SK-MEL-5 (cell line): ENCODE results near the gene GLT1D1. TPM values are rescaled to one million over a fixed set of nuclear protein-coding genes. Genes with fewer than 3 reads are reported as not detected.

Experiments used
- DNase-seq: peaks from one replicate; pipeline ENCODE4 v3.0.0-alpha.2; 2016; ENCODE audit warnings: low read depth, low spot score
- in situ Hi-C: cut with HindIII; loops from 2 replicates; pipeline ENCODE4 v1.10.0; 2016; ENCODE audit warnings: low sequenced_read_pairs, high pct_unique_total_duplicates, low pct_unique_long_range_greater_than_20kb
- total RNA-seq: library from RNA; depleted of rRNA; stranded (reverse); fragments of >200 nt; shearing (Covaris generic); gene quantifications from 2 replicates; pipeline ENCODE4 v1.2.3, GENCODE V29; 2014

The GLT1D1 gene
- total RNA-seq, 1 experiment from 2014 or later: 0.05 TPM

DNA sequence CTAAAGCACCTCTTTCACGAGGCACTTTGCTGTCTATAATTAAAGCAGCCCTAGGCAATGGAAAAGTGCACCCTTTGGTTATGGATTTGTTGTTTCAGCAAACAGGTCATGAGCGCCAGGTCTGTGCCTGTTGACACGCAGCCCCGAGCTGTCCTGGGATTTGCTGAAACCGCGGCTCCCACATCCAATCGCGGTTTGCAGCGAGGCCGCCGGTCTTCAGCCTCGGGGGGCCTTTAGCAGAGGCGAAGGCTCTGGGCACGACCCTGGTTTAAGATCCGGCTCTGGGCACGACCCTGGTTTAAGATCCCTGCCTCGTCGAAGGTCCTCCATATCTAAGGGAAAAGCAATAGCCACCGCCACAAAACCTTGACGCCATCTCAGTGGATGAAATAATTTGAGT lies 79.2 kb downstream of the GLT1D1 start:
- no peak for DNase-seq
- in situ Hi-C loops: no loop called here

DNA sequence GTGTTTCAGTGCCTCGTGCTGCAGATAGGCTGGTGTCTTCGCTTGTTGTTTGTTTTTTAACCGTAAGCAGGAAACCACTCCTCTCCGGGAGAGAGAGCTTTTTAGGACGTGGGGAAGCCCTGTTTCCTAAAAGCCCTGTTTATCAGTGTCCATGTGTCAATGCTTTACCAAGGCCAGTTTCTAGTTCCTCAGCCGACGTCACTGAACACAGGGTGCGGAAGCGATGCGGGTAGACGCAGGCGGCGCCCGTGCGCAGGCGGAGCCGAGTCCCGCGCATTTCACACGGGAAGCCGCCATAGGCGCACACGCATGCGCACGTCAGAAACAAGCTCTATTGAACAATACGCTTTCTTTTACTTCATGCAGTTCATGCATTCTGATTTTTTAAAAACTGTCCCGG lies 79.8 kb downstream of the GLT1D1 start:
- no peak for DNase-seq
- in situ Hi-C loops: no loop called here

DNA sequence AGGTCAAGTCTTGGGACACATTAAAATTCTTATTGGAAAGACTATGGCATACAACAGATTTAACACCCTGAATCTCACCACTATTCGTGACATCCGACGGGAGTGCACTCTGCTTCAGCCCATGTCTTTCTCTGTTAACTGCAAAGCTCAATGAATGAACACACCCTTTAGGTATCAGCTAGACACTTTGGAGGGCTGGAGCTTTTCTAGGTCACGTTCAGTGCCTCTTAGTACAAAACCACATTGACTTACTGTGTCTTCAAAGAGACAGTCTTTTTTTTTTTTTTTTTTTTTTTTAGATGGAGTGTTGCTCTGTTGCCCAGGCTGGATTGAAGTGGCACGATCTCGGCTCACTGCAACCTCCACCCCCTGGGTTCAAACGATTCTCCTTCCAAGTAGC lies 80.6 kb downstream of the GLT1D1 start:
- in situ Hi-C loops: no loop called here
- DNase-seq: no peak

DNA sequence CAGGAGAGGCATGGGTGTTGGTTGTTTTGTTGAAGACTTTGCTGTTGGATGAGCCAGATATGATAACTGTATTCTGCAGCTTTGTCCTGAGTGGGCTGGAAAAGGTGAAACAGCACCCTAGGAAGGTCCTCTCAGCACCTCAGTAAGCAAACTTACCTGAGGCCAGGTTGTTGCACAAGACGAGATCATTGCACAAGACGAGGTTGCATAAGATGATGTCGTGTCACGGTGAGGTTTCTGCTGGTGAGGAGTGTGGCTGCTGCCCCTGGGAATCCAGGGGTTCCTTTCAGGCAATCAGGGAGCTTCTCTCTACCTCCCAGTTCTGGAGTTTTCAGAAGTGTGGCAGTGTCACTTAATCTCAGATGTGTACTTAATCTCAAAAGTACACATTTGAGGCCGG lies 85.6 kb downstream of the GLT1D1 start:
- in situ Hi-C loops: no loop called here

DNA sequence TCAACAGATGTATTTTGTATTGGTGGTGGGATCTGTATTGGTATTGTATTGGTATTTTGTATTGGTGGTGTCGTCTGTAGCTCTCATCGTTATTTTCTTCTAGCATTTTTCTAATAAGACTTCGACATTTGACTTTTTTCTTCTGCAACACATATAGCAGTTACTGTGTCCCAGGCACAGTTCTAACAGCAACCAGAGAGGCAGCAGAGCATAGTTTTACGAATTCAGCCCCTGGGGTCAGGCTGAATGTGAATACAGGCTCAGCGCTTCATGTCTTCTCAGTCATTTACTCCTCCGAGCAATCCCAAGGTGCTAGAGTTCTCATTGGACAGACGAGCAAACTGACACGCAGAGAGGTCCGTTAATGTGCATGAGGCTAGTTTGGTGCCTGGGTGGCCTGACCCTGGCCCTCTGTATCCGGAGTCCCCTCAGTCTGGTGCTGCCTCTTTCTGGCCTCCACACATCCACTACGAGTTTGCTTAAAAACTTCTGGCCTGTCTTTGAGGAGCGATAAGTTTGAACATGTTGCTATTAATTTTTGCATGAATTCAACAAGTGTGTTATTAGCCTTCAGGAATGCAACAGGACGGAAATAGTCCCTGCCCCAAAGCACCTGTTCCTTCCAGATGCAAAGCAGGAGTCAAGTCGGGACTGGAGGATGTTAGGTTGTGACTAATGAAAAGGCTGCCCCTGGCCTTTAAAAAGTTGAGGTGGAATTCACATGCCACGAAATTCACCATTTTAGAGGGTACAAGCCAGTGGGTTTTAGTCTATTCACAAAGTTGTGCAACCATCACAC lies 87.0 kb downstream of the GLT1D1 start:
- in situ Hi-C loops: no loop called here
- DNase-seq: no peak

More for the DNA sequence above, 85.6 kb downstream of the GLT1D1 start:
- DNase-seq: no peak

DNA sequence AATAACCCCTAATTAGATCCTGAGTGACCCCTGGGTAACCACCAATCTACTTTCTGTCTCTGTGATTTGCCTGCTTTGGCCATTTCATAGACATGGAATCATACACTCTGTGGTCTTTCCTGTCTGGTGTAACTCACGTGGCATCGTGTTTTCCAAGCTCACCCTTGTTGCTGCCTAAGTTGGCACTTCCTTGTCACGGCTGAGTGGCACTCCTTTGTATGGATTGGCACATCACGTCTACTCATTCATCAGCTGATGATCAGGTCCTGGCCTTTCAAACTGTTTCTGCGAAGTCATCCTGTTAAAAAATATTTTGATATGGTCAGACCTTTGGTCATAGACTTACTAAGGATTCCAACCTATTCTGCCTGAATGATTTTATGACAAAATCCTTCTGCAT lies 87.7 kb downstream of the GLT1D1 start:
- DNase-seq: peak; percentile 19
- in situ Hi-C loops: no loop called here

DNA sequence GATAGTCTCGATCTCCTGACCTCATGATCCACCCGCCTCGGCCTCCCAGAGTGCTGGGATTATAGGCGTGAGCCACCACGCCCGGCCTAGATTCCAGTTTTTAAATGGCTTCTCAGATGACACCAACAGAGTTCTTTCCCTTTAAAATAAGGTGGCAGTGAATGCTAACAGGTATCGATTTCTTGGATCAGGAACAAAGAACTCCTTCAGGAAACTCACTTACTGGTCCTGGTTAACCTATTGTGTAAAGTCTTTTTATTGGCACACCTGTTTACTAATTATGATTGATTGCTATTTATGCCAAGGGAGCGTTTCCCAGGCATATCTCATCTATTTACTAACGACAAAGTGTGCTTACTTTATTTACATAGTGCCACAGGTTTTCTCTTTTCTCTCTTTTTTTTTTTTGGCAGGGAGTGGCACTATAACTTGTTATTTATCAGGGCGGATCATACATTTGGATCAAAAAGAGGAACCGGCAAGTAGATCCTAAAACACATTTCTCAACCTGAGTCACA lies 89.7 kb downstream of the GLT1D1 start:
- DNase-seq: no peak
- in situ Hi-C loops: no loop called here

DNA sequence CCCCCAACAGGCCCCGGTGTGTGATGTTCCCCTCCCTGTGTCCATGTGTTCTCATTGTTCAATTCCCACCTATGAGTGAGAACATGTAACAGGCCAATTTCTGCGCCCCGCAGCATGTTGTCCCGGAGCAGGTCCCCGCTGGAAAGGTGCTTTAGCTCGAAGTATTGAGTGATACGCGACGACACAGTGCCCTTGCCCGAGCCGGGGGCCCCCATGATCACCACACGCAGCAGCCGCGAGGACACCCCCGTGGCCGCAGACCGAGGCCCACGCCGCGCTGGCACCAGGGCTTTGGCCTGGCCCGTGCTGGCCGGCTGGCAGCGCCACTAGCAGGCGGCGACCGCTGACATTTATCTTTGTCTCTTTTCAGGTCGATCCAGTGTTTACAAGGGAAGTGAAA lies 91.7 kb downstream of the GLT1D1 start:
- in situ Hi-C loops: no loop called here
- no peak for DNase-seq

DNA sequence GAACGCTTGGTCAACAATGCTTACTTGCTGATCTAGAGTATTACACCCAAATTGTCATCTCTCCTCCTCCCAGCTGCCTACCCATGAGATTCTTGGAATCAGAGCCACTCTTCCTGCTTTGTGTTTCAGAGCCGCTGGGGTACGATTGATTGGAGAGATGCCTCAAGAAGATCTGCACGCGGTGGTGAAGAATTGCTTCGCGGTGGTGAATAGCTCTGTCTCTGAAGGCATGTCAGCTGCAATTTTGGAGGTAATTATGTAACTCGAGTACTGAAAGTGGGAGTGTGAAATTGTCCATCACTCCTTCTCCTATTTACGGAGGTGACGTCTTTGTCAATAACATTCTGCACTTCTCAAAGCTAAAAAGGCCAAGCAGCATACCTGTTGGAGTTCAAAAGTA lies 93.9 kb downstream of the GLT1D1 start:
- in situ Hi-C loops: no loop called here
- no peak for DNase-seq

DNA sequence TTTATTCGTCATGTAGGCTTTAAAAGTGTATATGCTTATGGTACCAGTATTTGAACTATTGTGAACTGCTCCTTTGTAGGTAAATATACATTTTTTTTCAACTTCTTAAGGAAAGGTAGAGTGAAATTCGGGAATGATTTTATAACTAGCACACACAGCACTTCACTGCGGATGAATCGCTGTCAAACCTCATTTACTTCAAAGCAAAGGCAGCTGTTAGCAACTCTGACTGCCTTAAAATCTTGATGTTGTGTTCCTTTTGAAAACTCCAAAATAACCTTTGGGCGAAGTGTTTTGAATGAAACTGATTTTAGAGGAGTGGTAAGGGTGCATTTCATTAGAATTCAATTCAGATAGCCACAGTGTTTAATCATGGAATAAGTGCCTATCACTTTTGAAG lies 95.8 kb downstream of the GLT1D1 start:
- in situ Hi-C loops: no loop called here
- DNase-seq: no peak

DNA sequence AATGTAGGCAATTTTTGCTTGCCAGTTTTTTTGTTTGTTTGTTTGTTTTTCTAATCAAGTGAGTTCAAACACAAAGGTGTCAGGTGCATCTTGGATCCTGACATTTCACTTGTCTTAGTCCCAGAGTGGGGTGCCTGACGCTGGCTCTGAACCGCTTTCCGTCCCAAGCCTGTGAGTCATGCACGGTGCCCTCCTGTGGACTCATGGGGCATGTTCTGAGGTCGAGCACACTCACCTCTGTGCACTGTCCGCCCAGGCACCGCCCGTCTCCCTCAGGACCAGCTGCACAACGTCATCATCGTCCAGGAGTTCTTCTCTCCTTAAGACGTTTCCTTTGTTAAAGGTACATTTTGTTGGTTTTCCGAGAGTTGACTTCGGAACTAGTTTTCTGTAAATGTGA lies 98.2 kb downstream of the GLT1D1 start:
- no peak for DNase-seq
- in situ Hi-C loops: no loop called here

DNA sequence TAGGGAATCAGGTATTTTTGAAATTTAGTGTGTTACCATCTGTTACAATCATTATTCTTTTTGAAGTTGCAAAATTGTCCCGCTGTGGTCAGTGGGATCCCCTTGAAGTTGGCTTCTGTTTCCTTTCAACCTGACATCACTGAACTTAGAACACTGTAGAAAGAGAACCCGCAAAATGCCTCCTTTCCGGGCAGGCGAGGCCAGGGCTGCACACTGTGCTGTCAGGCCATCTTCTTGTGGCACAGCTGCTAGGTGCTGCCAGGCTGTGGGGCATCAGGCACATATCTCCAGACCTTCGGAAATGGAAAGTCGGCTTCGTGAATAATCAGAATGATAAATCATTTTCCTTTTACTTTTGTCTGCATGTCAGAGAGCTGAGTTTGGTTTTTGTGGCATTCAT lies 103.5 kb downstream of the GLT1D1 start:
- in situ Hi-C loops: no loop called here

DNA sequence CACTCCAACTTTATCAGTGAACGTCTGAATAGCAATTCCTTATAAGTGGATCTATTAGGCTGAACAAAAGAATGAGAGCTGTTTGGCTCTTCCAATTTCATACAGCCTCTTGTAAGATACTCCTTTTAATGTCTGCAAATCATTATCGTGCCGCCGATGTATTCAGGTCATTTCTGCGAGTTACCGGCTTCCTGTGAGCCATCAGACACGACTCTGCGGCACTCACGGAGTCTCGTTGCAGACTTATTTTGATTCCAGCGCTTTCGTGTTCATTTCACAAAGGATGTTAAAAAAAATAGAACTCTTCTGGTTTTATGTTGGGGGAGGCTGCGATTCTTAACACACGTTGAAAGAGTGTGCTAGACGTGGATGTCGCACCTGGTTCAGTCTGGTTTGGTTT lies 106.6 kb downstream of the GLT1D1 start:
- DNase-seq: no peak
- in situ Hi-C loops: no loop called here

More for the DNA sequence above, 103.5 kb downstream of the GLT1D1 start:
- no peak for DNase-seq

DNA sequence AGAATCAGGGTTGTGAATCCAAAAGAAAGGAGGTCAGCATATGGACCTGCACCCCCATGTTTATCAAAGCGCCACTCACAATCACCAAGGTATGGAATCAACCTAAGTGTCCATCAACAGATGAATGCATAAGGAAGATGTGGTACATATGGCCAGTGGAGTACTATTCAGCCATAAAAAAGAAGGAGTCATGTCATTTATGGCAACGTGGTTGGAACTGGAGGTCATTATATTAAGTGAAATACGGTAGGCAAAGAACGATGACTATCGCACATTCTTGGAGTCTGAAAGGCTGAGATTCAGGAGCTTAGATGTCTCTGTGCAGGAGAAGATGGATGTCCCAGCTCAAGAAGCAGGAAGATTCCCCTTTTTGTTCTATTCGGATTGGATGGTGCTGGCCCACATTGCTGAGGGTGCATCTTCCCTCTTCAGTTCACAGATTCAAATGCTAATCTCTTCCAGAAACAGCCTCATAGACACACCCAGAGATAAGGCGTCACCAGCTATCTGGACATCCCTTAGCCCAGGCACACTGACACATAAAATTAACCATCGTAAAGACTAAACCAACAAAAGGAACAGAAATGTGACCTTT lies 108.1 kb downstream of the GLT1D1 start:
- in situ Hi-C loops: no loop called here
- no peak for DNase-seq

DNA sequence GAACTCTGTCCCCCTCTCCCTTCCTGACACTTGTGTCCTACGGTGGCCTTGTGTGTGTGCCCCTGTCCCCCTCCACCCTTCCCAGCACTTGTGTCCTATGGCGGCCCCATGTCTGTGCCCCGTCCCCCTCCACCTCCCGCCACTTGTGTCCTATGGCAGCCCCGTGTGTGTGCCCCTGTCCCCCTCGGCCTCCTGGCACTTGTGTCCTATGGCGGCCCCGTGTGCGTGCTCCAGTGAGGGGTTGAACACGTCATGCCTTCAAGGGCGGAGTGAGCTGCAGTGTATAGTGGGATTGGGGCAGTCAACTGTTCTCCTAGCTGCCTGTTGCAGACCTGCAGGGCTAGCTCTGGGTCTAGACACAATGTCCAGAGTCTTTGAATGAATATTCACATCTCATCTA lies 108.7 kb downstream of the GLT1D1 start:
- no peak for DNase-seq
- in situ Hi-C loops: no loop called here

DNA sequence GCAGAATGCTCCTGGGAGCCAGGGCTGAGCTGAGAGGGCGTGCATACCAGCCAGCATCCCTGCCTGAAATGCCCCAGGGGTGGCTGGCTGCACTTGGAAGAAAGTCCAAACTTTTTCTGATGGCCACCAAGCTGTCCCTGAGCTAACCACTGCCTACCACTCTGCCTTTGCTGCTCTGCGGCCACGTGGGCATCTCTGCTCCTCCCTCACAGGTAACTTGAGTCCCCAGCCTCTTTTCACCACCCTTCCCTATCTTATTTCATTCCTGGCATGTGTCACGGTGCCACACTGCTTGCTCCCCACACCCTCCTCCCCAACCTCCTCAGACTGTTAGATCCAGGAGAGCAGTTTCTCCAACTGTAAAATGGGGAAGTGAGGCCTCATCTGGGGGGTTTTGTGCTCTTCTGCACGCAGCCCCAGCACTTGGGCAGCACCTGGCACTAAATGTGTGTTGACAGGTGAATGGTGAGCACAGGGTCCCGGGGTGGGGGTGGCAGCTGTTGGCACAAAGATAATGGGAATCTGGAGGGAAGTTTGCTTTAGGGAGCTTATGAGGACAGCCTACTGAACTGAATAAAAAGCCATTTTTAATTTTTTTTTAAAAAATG lies 113.0 kb downstream of the GLT1D1 start:
- in situ Hi-C loops: no loop called here
- no peak for DNase-seq

DNA sequence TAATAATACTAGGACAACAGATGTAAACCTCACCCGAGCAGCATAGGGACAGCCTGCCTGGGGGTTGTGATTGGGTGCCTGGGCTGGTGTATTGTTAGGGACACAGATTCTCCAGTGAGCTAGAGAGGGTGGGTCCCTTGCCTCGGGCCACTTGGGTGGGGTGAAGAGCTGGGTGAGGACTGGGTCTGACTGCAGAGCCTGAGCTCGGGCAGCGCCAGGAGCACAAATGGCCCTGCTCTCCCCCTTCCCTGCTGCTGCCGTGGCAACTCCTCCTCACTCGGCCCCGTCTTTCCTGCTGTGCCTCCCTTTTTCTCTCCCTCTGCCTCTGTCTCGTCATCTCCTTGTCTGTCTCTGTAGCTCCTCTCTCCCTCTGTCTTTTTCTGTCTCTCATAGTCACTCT lies 115.4 kb downstream of the GLT1D1 start:
- DNase-seq: no peak
- in situ Hi-C loops: no loop called here

DNA sequence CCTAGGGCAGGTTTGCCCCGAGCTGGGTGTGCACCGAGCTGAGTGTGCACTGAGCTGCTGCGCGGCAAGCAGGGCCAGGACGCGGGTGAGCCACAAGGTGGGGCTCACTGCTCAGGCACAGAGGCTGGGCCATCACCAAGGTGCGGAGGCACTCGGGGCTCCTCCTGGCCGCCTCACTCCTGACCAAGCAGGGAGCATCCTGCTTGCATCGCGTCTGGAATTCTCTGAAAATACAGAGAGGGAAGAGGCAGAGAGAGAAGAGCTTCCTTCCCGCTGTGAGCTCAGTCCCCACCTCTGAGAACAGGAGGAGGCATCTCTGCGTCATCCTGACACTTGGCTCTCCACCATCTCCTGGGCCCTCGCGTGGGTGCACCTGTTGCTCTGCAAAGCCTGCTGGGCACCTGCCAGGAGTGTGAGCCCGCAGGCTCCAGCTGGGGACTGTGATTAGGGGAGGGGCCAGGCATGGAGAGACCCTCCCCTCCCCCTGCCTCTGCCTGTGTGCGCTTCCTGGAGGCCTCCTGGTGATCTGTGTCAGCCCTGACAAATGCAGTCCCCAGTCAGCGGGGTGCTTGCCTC lies 116.3 kb downstream of the GLT1D1 start:
- in situ Hi-C loops: no loop called here
- peak; percentile 44 for DNase-seq
